CD14-positive monocyte (primary cell): ENCODE data around the gene TRUB2. TPM values are rescaled to one million over a fixed set of nuclear protein-coding genes. Genes with fewer than 3 reads are reported as not detected.
A peak's percentile ranks its signal among the peaks of the same experiment; 100 is the strongest.

ENCODE experiments used
- DNase-seq, 3 donors: peaks; one replicate each; pipeline ENCODE4 v3.0.0-alpha.2; 2011 to 2022
- H2AFZ ChIP-seq: 2 replicates; pipeline ENCODE4 v1.6.0; 2012; ENCODE audit warnings: mild to moderate bottlenecking, low read depth, low read length, inconsistent platforms; ENCODE audit not compliant: insufficient read depth, poor library complexity, severe bottlenecking
- H3K27ac ChIP-seq, 2 donors: 1 replicate in 1 of 2; 2 replicates in 1 of 2; pipeline ENCODE4 v1.5.1; 2012 to 2013; ENCODE audit warnings: low read length in 2 of 2, control low read depth in 1 of 2, inconsistent platforms in 1 of 2, low read depth in 1 of 2, mild to moderate bottlenecking in 1 of 2
- H3K27me3 ChIP-seq, 2 donors: one replicate each; pipeline versions ENCODE4 v1.6.0 to v1.6.1; 2011 to 2013; ENCODE audit warnings: low read length in 2 of 2; ENCODE audit not compliant: control insufficient read depth in 2 of 2, insufficient read depth in 2 of 2
- H3K36me3 ChIP-seq, 2 donors: replicated peaks in 1 of 2; 1 replicate in 1 of 2; 2 replicates in 1 of 2; pipeline versions ENCODE4 v1.5.1 to v1.6.1; 2012 to 2013; ENCODE audit warnings: low read length in 2 of 2, control low read depth in 1 of 2, inconsistent platforms in 1 of 2, mild to moderate bottlenecking in 1 of 2; ENCODE audit not compliant: insufficient read depth in 2 of 2, control insufficient read depth in 1 of 2
- H3K4me1 ChIP-seq, 2 donors: 1 replicate in 1 of 2; 2 replicates in 1 of 2; pipeline versions ENCODE4 v1.5.1 to v1.6.1; 2012 to 2013; ENCODE audit warnings: low read length in 2 of 2, control low read depth in 1 of 2, inconsistent platforms in 1 of 2, mild to moderate bottlenecking in 1 of 2, moderate library complexity in 1 of 2; ENCODE audit not compliant: insufficient read depth in 2 of 2, control insufficient read depth in 1 of 2
- H3K4me2 ChIP-seq: replicated peaks from 2 replicates; pipeline ENCODE3; 2012; ENCODE audit warnings: low read length, moderate library complexity, mild to moderate bottlenecking; ENCODE audit not compliant: poor library complexity, severe bottlenecking; ENCODE audit errors: extremely low read depth
- H3K4me3 ChIP-seq, 3 experiments: fragments of 200-600 bp in 1 of 3; sonication (generic) in 1 of 3; replicated peaks in 1 of 3; 1 replicate in 2 of 3; 2 replicates in 1 of 3; pipeline ENCODE4 v1.5.1; 2011 to 2013; ENCODE audit warnings: low read length in 3 of 3, mild to moderate bottlenecking in 3 of 3, control low read depth in 2 of 3, low read depth in 2 of 3, inconsistent platforms in 1 of 3, moderate library complexity in 1 of 3
- H3K79me2 ChIP-seq: 2 replicates; pipeline ENCODE4 v1.6.0; 2012; ENCODE audit warnings: mild to moderate bottlenecking, control low read depth, inconsistent platforms, low read length, moderate library complexity; ENCODE audit not compliant: insufficient read depth
- H3K9ac ChIP-seq: 2 replicates; pipeline ENCODE4 v1.6.0; 2017; ENCODE audit warnings: low read length, mild to moderate bottlenecking; ENCODE audit not compliant: insufficient read depth, poor library complexity, severe bottlenecking
- H3K9me3 ChIP-seq, 2 donors: replicated peaks in 1 of 2; 1 replicate in 1 of 2; 2 replicates in 1 of 2; pipeline versions ENCODE4 v1.5.1 to v1.6.1; 2012 to 2013; ENCODE audit warnings: low read length in 2 of 2, control low read depth in 1 of 2; ENCODE audit not compliant: control insufficient read depth in 1 of 2, insufficient read depth in 1 of 2
- H4K20me1 ChIP-seq: 2 replicates; pipeline ENCODE4 v1.6.0; 2012; ENCODE audit warnings: mild to moderate bottlenecking, low read length, control low read depth, moderate library complexity; ENCODE audit not compliant: insufficient read depth
- H3K27ac Mint-ChIP-seq, 7 donors: one replicate each; pipeline ENCODE4 v1.8.0; 2020; ENCODE audit warnings: mild to moderate bottlenecking in 7 of 7, mixed read lengths in 7 of 7, moderate library complexity in 6 of 7, inconsistent platforms in 2 of 7
- H3K27me3 Mint-ChIP-seq, 3 donors: one replicate each; pipeline ENCODE4 v1.8.0; 2021 to 2022; ENCODE audit warnings: low read depth in 3 of 3, mild to moderate bottlenecking in 3 of 3, mixed read lengths in 3 of 3, moderate library complexity in 3 of 3, inconsistent platforms in 1 of 3
- H3K36me3 Mint-ChIP-seq, 2 donors: one replicate each; pipeline ENCODE4 v1.8.0; 2020; ENCODE audit warnings: mixed read lengths in 2 of 2, inconsistent platforms in 1 of 2, mild to moderate bottlenecking in 1 of 2
- H3K4me1 Mint-ChIP-seq: one replicate; pipeline ENCODE4 v1.8.0; 2020; ENCODE audit warnings: mild to moderate bottlenecking, mixed read lengths
- H3K4me3 Mint-ChIP-seq, 2 donors: one replicate each; pipeline ENCODE4 v1.8.0; 2020; ENCODE audit warnings: mild to moderate bottlenecking in 2 of 2, mixed read lengths in 2 of 2, moderate library complexity in 1 of 2
- H3K9me3 Mint-ChIP-seq, 7 donors: one replicate each; pipeline ENCODE4 v1.8.0; 2020 to 2022; ENCODE audit warnings: mixed read lengths in 7 of 7, mild to moderate bottlenecking in 6 of 7, moderate library complexity in 6 of 7, inconsistent platforms in 2 of 7
- CTCF ChIP-seq: fragments of 200-600 bp; IDR thresholded peaks from one replicate; pipeline ENCODE4 v1.8.0; 2022; ENCODE audit warnings: antibody characterized with exemption, mild to moderate bottlenecking
- WGBS: methylation state at CpG from one replicate; pipeline ENCODE4 v1.1.5; 2013; ENCODE audit warnings: missing lambda C conversion rate; ENCODE audit not compliant: insufficient coverage; 5-methylcytosine and 5-hydroxymethylcytosine counted together
- intact Hi-C, 2 donors: fragments of 100-400 bp; cut with micrococcal nuclease; formaldehyde crosslinking; loops; one replicate each; pipeline versions ENCODE4 v1.15.0 to v1.15.1; 2023
- polyA plus RNA-seq, 3 donors: library from polyadenylated mRNA; depleted of rRNA in 1 of 3; unstranded in 2 of 3; stranded (reverse) in 1 of 3; fragments of 300-500 nt in 2 of 3; fragments of >200 nt in 1 of 3; fragmentation: Illumina TruSeq in 2 of 3; gene quantifications; 1 replicate in 2 of 3; 2 replicates in 1 of 3; pipeline ENCODE4 v1.2.3, GENCODE V29; 2012 to 2021

The TRUB2 gene
- polyA plus RNA-seq, 3 donors, result 5.9 to 17.0 (median 13.5) TPM

DNA sequence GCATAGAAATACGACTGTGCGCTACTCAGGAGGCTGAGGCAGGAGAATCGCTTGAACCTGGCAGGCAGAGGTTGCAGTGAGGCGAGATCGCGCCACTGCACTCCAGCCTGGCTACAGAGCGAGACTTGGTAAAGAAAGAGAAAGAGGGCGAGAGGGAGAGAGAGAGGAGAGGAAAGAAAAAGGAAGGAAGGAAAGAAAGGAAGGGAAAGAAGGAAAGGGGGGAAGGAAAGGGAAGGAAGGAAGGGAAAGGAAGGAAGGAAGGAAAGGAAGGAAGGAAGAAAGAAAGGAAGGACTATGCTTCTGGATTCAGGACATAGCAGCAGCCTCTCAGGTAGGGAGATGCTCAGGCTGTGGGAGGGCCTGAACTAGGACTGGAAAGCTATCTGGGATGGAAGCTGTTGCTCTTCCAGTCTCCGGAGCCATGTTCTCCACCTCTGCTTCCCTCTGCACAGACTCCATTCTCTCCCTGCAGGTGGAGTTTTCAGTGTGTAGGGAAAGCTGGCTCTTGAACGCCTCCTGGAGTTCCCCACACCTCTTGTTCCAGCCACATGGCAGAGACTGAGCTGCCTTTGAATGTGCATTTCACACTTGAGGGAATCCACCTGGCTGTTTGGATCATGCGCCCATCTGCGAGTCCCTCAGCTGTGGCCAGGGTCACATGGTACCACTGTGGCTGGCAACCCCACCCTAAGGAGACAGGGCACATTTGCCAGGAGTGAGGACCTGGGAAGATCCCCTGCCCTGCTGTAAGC, 37.0 kb downstream of the TRUB2 start:
- Mint-ChIP-seq H3K9me3 (no peaks in the 10 kb centered on the region), H3K4me3 (no peak overlapping the region), H3K27ac (peak overlapping the region in 1 of 7 donors; percentile 48), H3K27me3 (no peaks in the 10 kb centered on the region), H3K36me3 (peaks cover 18 to 33% of the 10 kb centered on the region in 2 donors), H3K4me1 (peaks cover 6% of the 10 kb centered on the region)
- Histone ChIP-seq H3K27ac (no peak overlapping the region), H3K36me3 (peaks cover 13 to 19% of the 10 kb centered on the region in 2 donors), H4K20me1 (no peaks in the 10 kb centered on the region), H3K9ac (no peak overlapping the region), H3K4me2 (no peak overlapping the region), H3K79me2 (no peaks in the 10 kb centered on the region), H3K27me3 (no peaks in the 10 kb centered on the region), H2AFZ (no peak overlapping the region), H3K4me3 (no peak overlapping the region), H3K4me1 (peaks cover under 1 to 2% of the 10 kb centered on the region in 2 donors), H3K9me3 (no peaks in the 10 kb centered on the region)
- no peak for DNase-seq
- intact Hi-C loops, result no loop called here
- no peak for TF ChIP-seq CTCF
- 98% methylated on average over 10 of the region's 12 CpGs for WGBS

DNA sequence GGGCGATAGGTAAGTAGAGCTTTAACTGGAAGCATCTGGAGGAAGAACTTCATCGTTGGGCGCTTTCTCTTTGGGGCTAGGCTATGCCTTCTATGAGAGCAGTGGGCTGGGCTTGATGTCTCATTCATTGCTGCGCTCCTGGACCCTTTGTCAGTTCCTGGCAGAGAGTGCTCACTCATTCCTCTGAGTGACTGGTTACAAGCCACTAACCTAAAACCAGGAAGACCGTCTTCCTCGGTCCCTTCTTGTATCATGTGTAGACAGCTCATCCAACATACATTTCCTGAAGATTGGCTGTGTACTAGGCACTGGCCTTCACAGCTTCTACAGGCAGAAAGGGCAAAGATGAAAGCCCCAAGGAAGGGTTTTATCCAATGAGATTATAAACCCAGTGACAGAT, 39.7 kb downstream of the TRUB2 start:
- no peaks in the 10 kb centered on the region for H3K27me3 ChIP-seq
- peaks cover 11% of the 10 kb centered on the region for H3K4me1 Mint-ChIP-seq
- no peaks in the 10 kb centered on the region for H4K20me1 ChIP-seq
- intact Hi-C loops, result no loop called here
- peaks cover 13 to 21% of the 10 kb centered on the region in 2 donors for H3K36me3 Mint-ChIP-seq
- H3K27ac Mint-ChIP-seq, result no peak overlapping the region
- H3K9me3 ChIP-seq, result no peaks in the 10 kb centered on the region
- no peaks in the 10 kb centered on the region for H3K9me3 Mint-ChIP-seq
- no peaks in the 10 kb centered on the region for H3K27me3 Mint-ChIP-seq
- no peak overlapping the region for H3K4me2 ChIP-seq
- peaks cover 13 to 19% of the 10 kb centered on the region in 2 donors for H3K36me3 ChIP-seq
- H3K9ac ChIP-seq, result no peak overlapping the region
- no peak for DNase-seq
- TF ChIP-seq CTCF, result no peak
- no peak overlapping the region for H2AFZ ChIP-seq
- H3K4me1 ChIP-seq, result peaks cover 4% of the 10 kb centered on the region in 2 donors
- WGBS, result 95% methylated on average over 6 of the region's 6 CpGs
- H3K4me3 ChIP-seq, result no peak overlapping the region
- H3K27ac ChIP-seq, result no peak overlapping the region
- no peaks in the 10 kb centered on the region for H3K79me2 ChIP-seq
- no peak overlapping the region for H3K4me3 Mint-ChIP-seq
